Measurements from ENCODE around the gene PRAC1.
A peak's percentile ranks its signal among the peaks of the same experiment; 100 is the strongest.
"Not testable (repeated sequence)": the region's sequence is repeated elsewhere in the genome, so short reads cannot be mapped to it uniquely, and the experiment has no call there.

The PRAC1 gene

GRCh38 chr17:48725288-48726064, 3.2 kb upstream of the PRAC1 start:
- DNase-seq, result no peak

- no peak for DNase-seq
Measured at GRCh38 chr17:48725004-48725287, 2.6 kb upstream of the PRAC1 start.

GRCh38 chr17:48724251-48725003, 2.1 kb upstream of the PRAC1 start:
- peak; percentile 51 to 92 for DNase-seq

- DNase-seq, result no peak
Measured at GRCh38 chr17:48723423-48724250, 1.3 kb upstream of the PRAC1 start.

- no peak for DNase-seq
Measured at GRCh38 chr17:48722915-48723422, 651 bp upstream of the PRAC1 start, which contains the start of gene PRAC2. PRAC2 (plus strand) TSS chr17:48723185; CDS start chr17:48724411, 1,226 bp downstream.

- no peak for DNase-seq
Measured at GRCh38 chr17:48721009-48721402, 1.3 kb downstream of the PRAC1 start.

GRCh38 chr17:48720266-48721008, 1.9 kb downstream of the PRAC1 start:
- DNase-seq, result no peak

GRCh38 chr17:48719642-48720265, 2.6 kb downstream of the PRAC1 start:
- no peak for DNase-seq

- no peak for DNase-seq
Measured at GRCh38 chr17:48718761-48719641, 3.3 kb downstream of the PRAC1 start.

- DNase-seq, result no peak
Measured at GRCh38 chr17:48718227-48718760, 4.0 kb downstream of the PRAC1 start.

- DNase-seq, result peak in 1 of 2 donors; percentile 14
Measured at GRCh38 chr17:48717367-48718226, 4.7 kb downstream of the PRAC1 start.

- DNase-seq, result not testable (repeated sequence)
Measured at GRCh38 chr17:48716549-48716948, 5.8 kb downstream of the PRAC1 start.

- DNase-seq, result no peak
Measured at GRCh38 chr17:48715496-48716399, 6.6 kb downstream of the PRAC1 start.

- no peak for DNase-seq
Measured at GRCh38 chr17:48711128-48711527, 11.2 kb downstream of the PRAC1 start.

- DNase-seq, result no peak
Measured at GRCh38 chr17:48704361-48705248, 17.7 kb downstream of the PRAC1 start.

- DNase-seq, result no peak
Measured at GRCh38 chr17:48701864-48702532, 20.3 kb downstream of the PRAC1 start.

- DNase-seq, result no peak
Measured at GRCh38 chr17:48693178-48693577, 29.1 kb downstream of the PRAC1 start.

Measured in inflammatory macrophage treated with lipopolysaccharide for 1 hour (primary cell).